ENCODE measurements around the gene HSPB3.
A peak's percentile ranks its signal among the peaks of the same experiment; 100 is the strongest.
"Not testable (repeated sequence)": the region's sequence is repeated elsewhere in the genome, so short reads cannot be mapped to it uniquely, and the experiment has no call there.

The HSPB3 gene

GRCh38 chr5:54457094-54457862 is 1.8 kb downstream of the HSPB3 start:
- DNase-seq (ENCODE audit: low spot score) = peak; percentile 80

- DNase-seq (ENCODE audit: low spot score) = no peak
These were observed 2.7 kb downstream of the HSPB3 start for GRCh38 chr5:54458221-54458620.

GRCh38 chr5:54460181-54460919 is 4.9 kb downstream of the HSPB3 start:
- peak; percentile 29 for DNase-seq (ENCODE audit: low spot score)

- DNase-seq (ENCODE audit: low spot score) = no peak
These were observed 6.8 kb downstream of the HSPB3 start for GRCh38 chr5:54462281-54462680.

GRCh38 chr5:54463713-54464112 is 8.2 kb downstream of the HSPB3 start:
- no peak for DNase-seq (ENCODE audit: low spot score)

- no peak for DNase-seq (ENCODE audit: low spot score)
These were observed 14.1 kb downstream of the HSPB3 start for GRCh38 chr5:54469622-54470021.

GRCh38 chr5:54470128-54470527 is 14.6 kb downstream of the HSPB3 start:
- no peak for DNase-seq (ENCODE audit: low spot score)

- DNase-seq (ENCODE audit: low spot score) = peak; percentile 47
These were observed 15.2 kb downstream of the HSPB3 start for GRCh38 chr5:54470677-54471076.

GRCh38 chr5:54471398-54471797 is 15.9 kb downstream of the HSPB3 start:
- no peak for DNase-seq (ENCODE audit: low spot score)

GRCh38 chr5:54476682-54477081 is 21.2 kb downstream of the HSPB3 start:
- no peak for DNase-seq (ENCODE audit: low spot score)

- no peak for DNase-seq (ENCODE audit: low spot score)
These were observed 22.5 kb downstream of the HSPB3 start for GRCh38 chr5:54477941-54478478.

GRCh38 chr5:54480296-54480695 is 24.8 kb downstream of the HSPB3 start:
- DNase-seq (ENCODE audit: low spot score) = no peak

- no peak for DNase-seq (ENCODE audit: low spot score)
These were observed 28.9 kb downstream of the HSPB3 start for GRCh38 chr5:54484219-54484894.

GRCh38 chr5:54485659-54486058 is 30.2 kb downstream of the HSPB3 start:
- DNase-seq (ENCODE audit: low spot score) = not testable (repeated sequence)

- DNase-seq (ENCODE audit: low spot score) = not testable (repeated sequence)
These were observed 34.1 kb downstream of the HSPB3 start for GRCh38 chr5:54489648-54489979.

GRCh38 chr5:54491326-54491725 is 35.8 kb downstream of the HSPB3 start:
- no peak for DNase-seq (ENCODE audit: low spot score)

GRCh38 chr5:54492178-54492577 is 36.7 kb downstream of the HSPB3 start:
- no peak for DNase-seq (ENCODE audit: low spot score)

- no peak for DNase-seq (ENCODE audit: low spot score)
These were observed 39.5 kb downstream of the HSPB3 start for GRCh38 chr5:54495027-54495426.
